ES-I3 (cell line): ENCODE data around the gene CAMK4.

Experiments
- H3K36me3 ChIP-seq: 2 replicates; pipeline ENCODE4 v1.6.1; 2013; ENCODE audit warnings: mild to moderate bottlenecking, low read length, control low read depth, moderate library complexity; ENCODE audit not compliant: insufficient read depth
- H3K4me1 ChIP-seq: 2 replicates; pipeline ENCODE4 v1.6.1; 2013; ENCODE audit warnings: mild to moderate bottlenecking, control low read depth, low read length; ENCODE audit not compliant: insufficient read depth
- H3K9ac ChIP-seq: 2 replicates; pipeline ENCODE4 v1.6.1; 2013; ENCODE audit warnings: low read depth, mild to moderate bottlenecking, low read length, moderate library complexity
- H3K9me3 ChIP-seq: 2 replicates; pipeline ENCODE4 v1.6.1; 2013; ENCODE audit warnings: mild to moderate bottlenecking, low read length, moderate library complexity; ENCODE audit not compliant: control insufficient read depth, insufficient read depth

CAMK4 gene

GRCh38 chr5:111486926-111487325, 262.7 kb downstream of the CAMK4 start:
- Histone ChIP-seq H3K4me1 (no peaks in the 10 kb centered on the region; the same call in 1 of the 2 replicates), H3K9me3 (no peaks in the 10 kb centered on the region), H3K9ac (no peak overlapping the region), H3K36me3 (no peaks in the 10 kb centered on the region)

GRCh38 chr5:111488353-111488752, 264.2 kb downstream of the CAMK4 start:
- Histone ChIP-seq H3K4me1 (no peaks in the 10 kb centered on the region; the same call in 1 of the 2 replicates), H3K36me3 (no peaks in the 10 kb centered on the region), H3K9me3 (no peaks in the 10 kb centered on the region), H3K9ac (no peak overlapping the region)

GRCh38 chr5:111493031-111493430, 268.8 kb downstream of the CAMK4 start:
- Histone ChIP-seq H3K4me1 (no peaks in the 10 kb centered on the region), H3K36me3 (0 out of 2 replicates have a peak, but pooled peaks cover 3% of the 10 kb centered on the region), H3K9me3 (no peaks in the 10 kb centered on the region), H3K9ac (no peak overlapping the region)

- Histone ChIP-seq H3K4me1 (no peaks in the 10 kb centered on the region), H3K9ac (no peak overlapping the region), H3K9me3 (no peaks in the 10 kb centered on the region), H3K36me3 (0 out of 2 replicates have a peak, but pooled peaks cover 3% of the 10 kb centered on the region)
Measured at GRCh38 chr5:111494355-111494999, 270.3 kb downstream of the CAMK4 start.

- 0 out of 2 replicates have a peak, but pooled peaks cover 3% of the 10 kb centered on the region for H3K36me3 ChIP-seq
- H3K9me3 ChIP-seq: no peaks in the 10 kb centered on the region
- H3K4me1 ChIP-seq: no peaks in the 10 kb centered on the region
- H3K9ac ChIP-seq: no peak overlapping the region
Measured at GRCh38 chr5:111495159-111495558, 271.0 kb downstream of the CAMK4 start.

GRCh38 chr5:111498346-111498745, 274.2 kb downstream of the CAMK4 start:
- H3K4me1 ChIP-seq: no peaks in the 10 kb centered on the region
- no peaks in the 10 kb centered on the region for H3K9me3 ChIP-seq
- peaks cover 7% of the 10 kb centered on the region; the same call in 1 of the 2 replicates for H3K36me3 ChIP-seq
- no peak overlapping the region for H3K9ac ChIP-seq

GRCh38 chr5:111502956-111503355, 278.8 kb downstream of the CAMK4 start:
- H3K36me3 ChIP-seq: peaks cover 4% of the 10 kb centered on the region; the same call in 1 of the 2 replicates
- no peak overlapping the region for H3K9ac ChIP-seq
- no peaks in the 10 kb centered on the region for H3K4me1 ChIP-seq
- H3K9me3 ChIP-seq: no peaks in the 10 kb centered on the region

GRCh38 chr5:111505096-111505495, 280.9 kb downstream of the CAMK4 start:
- Histone ChIP-seq H3K9me3 (no peaks in the 10 kb centered on the region), H3K36me3 (peaks cover 4% of the 10 kb centered on the region; the same call in 1 of the 2 replicates), H3K9ac (no peak overlapping the region), H3K4me1 (no peaks in the 10 kb centered on the region)

GRCh38 chr5:111507276-111507675, 283.1 kb downstream of the CAMK4 start:
- Histone ChIP-seq H3K36me3 (no peaks in the 10 kb centered on the region), H3K4me1 (no peaks in the 10 kb centered on the region), H3K9me3 (no peaks in the 10 kb centered on the region), H3K9ac (no peak overlapping the region)

- Histone ChIP-seq H3K9ac (no peak overlapping the region), H3K9me3 (no peaks in the 10 kb centered on the region), H3K4me1 (no peaks in the 10 kb centered on the region), H3K36me3 (no peaks in the 10 kb centered on the region)
Measured at GRCh38 chr5:111509119-111509518, 284.9 kb downstream of the CAMK4 start.

GRCh38 chr5:111511174-111511830, 287.1 kb downstream of the CAMK4 start:
- Histone ChIP-seq H3K4me1 (no peaks in the 10 kb centered on the region), H3K9me3 (no peaks in the 10 kb centered on the region), H3K36me3 (no peaks in the 10 kb centered on the region), H3K9ac (peak overlapping the region; percentile 90)

- Histone ChIP-seq H3K4me1 (no peaks in the 10 kb centered on the region), H3K9me3 (no peaks in the 10 kb centered on the region), H3K36me3 (no peaks in the 10 kb centered on the region), H3K9ac (peak overlapping the region; percentile 90)
Measured at GRCh38 chr5:111511831-111512374, 287.7 kb downstream of the CAMK4 start.

GRCh38 chr5:111512375-111513130, 288.4 kb downstream of the CAMK4 start, which contains the start of gene STARD4:
Gene STARD4, minus strand, starts transcription at chr5:111512535. Its CDS starts 5,102 bp downstream, at chr5:111507433.
- no peaks in the 10 kb centered on the region for H3K9me3 ChIP-seq
- H3K4me1 ChIP-seq: no peaks in the 10 kb centered on the region
- no peaks in the 10 kb centered on the region for H3K36me3 ChIP-seq
- H3K9ac ChIP-seq: peak within 1 kb of the TSS; percentile 90

- Histone ChIP-seq H3K9ac (peak overlapping the region; percentile 90), H3K4me1 (no peaks in the 10 kb centered on the region), H3K9me3 (no peaks in the 10 kb centered on the region), H3K36me3 (no peaks in the 10 kb centered on the region)
Measured at GRCh38 chr5:111513131-111513520, 288.9 kb downstream of the CAMK4 start.
